OCI-LY3 (cell line): Measurements from ENCODE around the gene DNASE2B.

Experiments used
- H2AFZ ChIP-seq: fragments of 200-600, 300-600 bp; shearing (Covaris generic); 2 replicates; pipeline ENCODE4 v1.6.0; 2014; ENCODE audit warnings: antibody characterized with exemption, low read depth, low read length
- H3K27ac ChIP-seq: fragments of 200-600, 300-600 bp; sonication (generic); 2 replicates; pipeline ENCODE4 v1.5.1; 2014; ENCODE audit warnings: mild to moderate bottlenecking, low read length, moderate library complexity, mixed read lengths
- H3K27me3 ChIP-seq: fragments of 200-600, 300-600 bp; sonication (generic); 2 replicates; pipeline ENCODE4 v1.6.1; 2014; ENCODE audit warnings: low read depth, low read length, mixed read lengths
- H3K36me3 ChIP-seq: fragments of 200-600, 300-600 bp; sonication (generic); replicated peaks from 2 replicates; pipeline ENCODE3; 2014; ENCODE audit warnings: low read depth, low read length, mixed read lengths
- H3K4me1 ChIP-seq: fragments of 300-600, 200-600 bp; sonication (generic); 2 replicates; pipeline ENCODE4 v1.6.1; 2014; ENCODE audit warnings: low read length, mixed read lengths
- H3K4me2 ChIP-seq: fragments of 200-600, 300-600 bp; sonication (generic); 2 replicates; pipeline ENCODE4 v1.6.1; 2014; ENCODE audit warnings: low read length, mixed read lengths
- H3K4me3 ChIP-seq: fragments of 300-600, 200-600 bp; sonication (generic); 2 replicates; pipeline ENCODE4 v1.5.1; 2014; ENCODE audit warnings: antibody characterized with exemption, mild to moderate bottlenecking, low read length, moderate library complexity
- H3K79me2 ChIP-seq: fragments of 300-600, 200-600 bp; shearing (Covaris generic); 2 replicates; pipeline ENCODE4 v1.6.1; 2014; ENCODE audit warnings: mild to moderate bottlenecking, low read length, mixed read lengths
- H3K9ac ChIP-seq: fragments of 300-600, 200-600 bp; shearing (Covaris generic); 2 replicates; pipeline ENCODE4 v1.6.0; 2014; ENCODE audit warnings: mild to moderate bottlenecking, low read length, moderate library complexity
- H3K9me3 ChIP-seq: fragments of 200-600, 300-600 bp; shearing (Covaris generic); 2 replicates; pipeline ENCODE4 v1.6.1; 2014; ENCODE audit warnings: low read length, mixed read lengths; ENCODE audit not compliant: insufficient read depth
- H4K20me1 ChIP-seq: fragments of 200-600, 300-600 bp; sonication (generic); 2 replicates; pipeline ENCODE4 v1.6.1; 2016; ENCODE audit warnings: low read length, mixed read lengths; ENCODE audit not compliant: insufficient read depth
- EZH2phosphoT487 ChIP-seq: fragments of 200-600 bp; shearing (Covaris generic); IDR thresholded peaks from 2 replicates; pipeline ENCODE4 v1.6.1; 2018; ENCODE audit warnings: antibody characterized with exemption, mixed run types, low read depth
- TF ChIP-seq, protein P1 (sequence below): fragments of 200-600, 300-600 bp; sonication (generic); IDR thresholded peaks from 2 replicates; pipeline ENCODE4 v1.5.1; 2014; ENCODE audit warnings: antibody characterized with exemption, low read length, low read depth

The DNASE2B gene

GRCh38 chr1:84370266-84370665, 28.0 kb upstream of the DNASE2B start:
- Histone ChIP-seq H3K4me3 (no peak overlapping the region), H3K79me2 (no peaks in the 10 kb centered on the region), H3K36me3 (no peaks in the 10 kb centered on the region), H4K20me1 (no peaks in the 10 kb centered on the region), H2AFZ (no peak overlapping the region), H3K9me3 (no peaks in the 10 kb centered on the region), H3K27me3 (no peaks in the 10 kb centered on the region), H3K4me1 (no peaks in the 10 kb centered on the region), H3K4me2 (no peak overlapping the region), H3K9ac (no peak overlapping the region), H3K27ac (no peak overlapping the region)
- TF ChIP-seq, protein P1, sequence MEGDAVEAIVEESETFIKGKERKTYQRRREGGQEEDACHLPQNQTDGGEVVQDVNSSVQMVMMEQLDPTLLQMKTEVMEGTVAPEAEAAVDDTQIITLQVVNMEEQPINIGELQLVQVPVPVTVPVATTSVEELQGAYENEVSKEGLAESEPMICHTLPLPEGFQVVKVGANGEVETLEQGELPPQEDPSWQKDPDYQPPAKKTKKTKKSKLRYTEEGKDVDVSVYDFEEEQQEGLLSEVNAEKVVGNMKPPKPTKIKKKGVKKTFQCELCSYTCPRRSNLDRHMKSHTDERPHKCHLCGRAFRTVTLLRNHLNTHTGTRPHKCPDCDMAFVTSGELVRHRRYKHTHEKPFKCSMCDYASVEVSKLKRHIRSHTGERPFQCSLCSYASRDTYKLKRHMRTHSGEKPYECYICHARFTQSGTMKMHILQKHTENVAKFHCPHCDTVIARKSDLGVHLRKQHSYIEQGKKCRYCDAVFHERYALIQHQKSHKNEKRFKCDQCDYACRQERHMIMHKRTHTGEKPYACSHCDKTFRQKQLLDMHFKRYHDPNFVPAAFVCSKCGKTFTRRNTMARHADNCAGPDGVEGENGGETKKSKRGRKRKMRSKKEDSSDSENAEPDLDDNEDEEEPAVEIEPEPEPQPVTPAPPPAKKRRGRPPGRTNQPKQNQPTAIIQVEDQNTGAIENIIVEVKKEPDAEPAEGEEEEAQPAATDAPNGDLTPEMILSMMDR = no peak

DNA sequence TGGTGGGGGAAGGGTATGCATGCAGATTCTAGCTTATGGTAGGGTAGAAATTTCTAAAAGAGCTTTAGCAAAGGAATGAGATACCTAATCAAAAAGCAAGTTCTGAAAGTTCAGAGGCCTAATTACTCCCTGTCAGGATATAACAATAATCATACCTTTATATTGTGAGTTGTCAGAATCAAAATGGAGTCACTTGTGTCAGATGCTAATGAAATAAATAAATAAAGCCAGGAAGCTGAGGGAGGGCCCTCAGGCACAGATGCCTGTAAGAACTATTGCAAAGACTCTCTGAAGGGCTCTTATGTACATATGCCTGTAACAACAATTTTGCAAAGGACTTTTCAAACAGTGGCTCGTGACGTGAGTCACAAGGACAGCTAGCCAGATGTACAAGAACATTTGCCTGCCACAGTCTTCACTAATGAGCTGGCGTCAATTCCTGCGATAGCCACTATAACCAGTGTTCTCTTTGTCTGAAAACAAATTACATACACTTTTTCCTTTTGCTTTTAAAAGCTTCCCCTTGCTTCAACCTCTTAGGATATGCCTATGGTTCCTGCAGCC, 27.4 kb upstream of the DNASE2B start:
- H4K20me1 ChIP-seq = no peaks in the 10 kb centered on the region
- no peak overlapping the region for H3K27ac ChIP-seq
- H3K4me2 ChIP-seq = no peak overlapping the region
- H3K79me2 ChIP-seq = no peaks in the 10 kb centered on the region
- H3K9me3 ChIP-seq = no peaks in the 10 kb centered on the region
- no peak overlapping the region for H3K9ac ChIP-seq
- no peaks in the 10 kb centered on the region for H3K4me1 ChIP-seq
- H3K36me3 ChIP-seq = no peaks in the 10 kb centered on the region
- H2AFZ ChIP-seq = no peak overlapping the region
- H3K27me3 ChIP-seq = no peaks in the 10 kb centered on the region
- TF ChIP-seq, protein P1 = no peak
- no peak for TF ChIP-seq EZH2phosphoT487
- H3K4me3 ChIP-seq = no peak overlapping the region

GRCh38 chr1:84373436-84374141, 24.7 kb upstream of the DNASE2B start:
- Histone ChIP-seq H3K79me2 (no peaks in the 10 kb centered on the region), H3K27me3 (no peaks in the 10 kb centered on the region), H4K20me1 (no peaks in the 10 kb centered on the region), H3K4me1 (no peaks in the 10 kb centered on the region), H2AFZ (no peak overlapping the region), H3K27ac (no peak overlapping the region), H3K36me3 (no peaks in the 10 kb centered on the region), H3K4me3 (no peak overlapping the region), H3K9me3 (no peaks in the 10 kb centered on the region), H3K9ac (no peak overlapping the region), H3K4me2 (no peak overlapping the region)
- TF ChIP-seq, protein P1 = no peak
- TF ChIP-seq EZH2phosphoT487 = no peak

DNA sequence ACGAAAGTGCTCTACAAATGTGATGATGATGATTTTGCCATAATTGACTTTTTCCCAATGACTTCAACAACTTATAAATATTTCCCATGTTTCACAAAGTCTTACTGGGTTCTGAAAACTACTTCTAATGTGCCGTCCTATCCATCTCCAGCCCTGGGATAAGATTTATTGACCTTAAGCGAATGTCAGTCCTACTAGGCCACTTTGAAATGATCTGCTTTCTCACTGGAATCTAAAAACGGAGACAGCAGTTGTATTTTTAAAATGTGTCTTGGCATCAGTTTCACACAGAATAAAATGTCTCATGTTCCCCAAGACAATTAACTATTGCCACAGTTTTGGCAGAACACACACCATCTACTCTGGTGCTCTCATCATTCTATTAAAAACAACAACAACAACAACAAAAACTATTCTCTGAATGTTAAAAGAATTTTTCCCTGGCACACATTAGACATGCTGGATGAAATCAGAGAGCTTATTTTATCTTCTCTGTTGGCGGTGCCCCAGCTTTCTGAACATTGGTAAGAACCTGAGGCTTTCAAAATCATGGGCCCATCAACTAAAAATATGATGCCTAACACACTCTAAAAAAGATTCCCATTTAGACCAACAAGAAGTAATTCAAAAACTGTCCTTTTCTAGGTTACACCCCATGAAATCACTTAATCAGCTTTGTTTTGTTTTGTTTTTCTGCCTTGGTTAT, 23.1 kb upstream of the DNASE2B start:
- Histone ChIP-seq H3K4me3 (no peak overlapping the region), H3K27ac (no peak overlapping the region), H4K20me1 (no peaks in the 10 kb centered on the region), H3K4me2 (no peak overlapping the region), H3K9ac (no peak overlapping the region), H3K4me1 (no peaks in the 10 kb centered on the region), H3K79me2 (no peaks in the 10 kb centered on the region), H3K27me3 (no peaks in the 10 kb centered on the region), H3K36me3 (no peaks in the 10 kb centered on the region), H2AFZ (no peak overlapping the region), H3K9me3 (no peaks in the 10 kb centered on the region)
- no peak for TF ChIP-seq EZH2phosphoT487
- TF ChIP-seq, protein P1 = no peak
